GOT3 (cell line): Measurements from ENCODE around the gene GLB1L3.
"Not testable (repeated sequence)": the region's sequence is repeated elsewhere in the genome, so short reads cannot be mapped to it uniquely, and the experiment has no call there.

Source experiments
- DNase-seq: peaks from one replicate; lab custom pipeline; 2025; ENCODE audit warnings: mixed read lengths; lab: John Stamatoyannopoulos, UW

The GLB1L3 gene

GRCh38 chr11:134343646-134344045 lies 67.5 kb downstream of the GLB1L3 start:
- DNase-seq, result no peak

- not testable (repeated sequence) for DNase-seq
Measured at GRCh38 chr11:134344497-134345236, 68.5 kb downstream of the GLB1L3 start.

- DNase-seq, result no peak
Measured at GRCh38 chr11:134345237-134345550, 69.0 kb downstream of the GLB1L3 start.

- DNase-seq, result no peak
Measured at GRCh38 chr11:134346101-134346975, 70.2 kb downstream of the GLB1L3 start.

- DNase-seq, result no peak
Measured at GRCh38 chr11:134346976-134347350, 70.8 kb downstream of the GLB1L3 start.

GRCh38 chr11:134347441-134347840 lies 71.3 kb downstream of the GLB1L3 start:
- DNase-seq, result no peak

GRCh38 chr11:134349109-134349801 lies 73.1 kb downstream of the GLB1L3 start:
- DNase-seq, result no peak

- no peak for DNase-seq
Measured at GRCh38 chr11:134349802-134350355, 73.7 kb downstream of the GLB1L3 start.

GRCh38 chr11:134350381-134350780 lies 74.2 kb downstream of the GLB1L3 start:
- DNase-seq, result no peak

- DNase-seq, result no peak
Measured at GRCh38 chr11:134352111-134352510, 75.9 kb downstream of the GLB1L3 start.

GRCh38 chr11:134355136-134355535 lies 79.0 kb downstream of the GLB1L3 start:
- no peak for DNase-seq

GRCh38 chr11:134355656-134356055 lies 79.5 kb downstream of the GLB1L3 start:
- DNase-seq, result no peak

- DNase-seq, result no peak
Measured at GRCh38 chr11:134356656-134357544, 80.7 kb downstream of the GLB1L3 start.

- DNase-seq, result no peak
Measured at GRCh38 chr11:134357545-134357839, 81.3 kb downstream of the GLB1L3 start.

GRCh38 chr11:134358165-134358855 lies 82.1 kb downstream of the GLB1L3 start:
- DNase-seq, result no peak

GRCh38 chr11:134358856-134359490 lies 82.8 kb downstream of the GLB1L3 start:
- no peak for DNase-seq

GRCh38 chr11:134359646-134360045 lies 83.5 kb downstream of the GLB1L3 start:
- no peak for DNase-seq

GRCh38 chr11:134360050-134360835 lies 84.1 kb downstream of the GLB1L3 start:
- DNase-seq, result peak; percentile 10

GRCh38 chr11:134361661-134362060 lies 85.5 kb downstream of the GLB1L3 start:
- no peak for DNase-seq
